Cardiac muscle cell (in vitro differentiated cells and primary cell): ENCODE measurements around the gene BHLHA15. TPM values are rescaled to one million over a fixed set of nuclear protein-coding genes. Genes with fewer than 3 reads are reported as not detected.
A peak's percentile ranks its signal among the peaks of the same experiment; 100 is the strongest.

ENCODE experiments used
- DNase-seq, 2 donors: peaks; one replicate each; pipeline versions ENCODE4 v3.0.0 to v3.0.0-alpha.2; 2010 to 2017; ENCODE audit warnings: low read depth in 1 of 2, low spot score in 1 of 2
- H3K27ac ChIP-seq: fragments of 200-600 bp; sonication (generic); 2 replicates; pipeline ENCODE4 v1.5.1; 2016
- H3K27me3 ChIP-seq: fragments of 200-600 bp; sonication (generic); 2 replicates; pipeline ENCODE4 v1.6.0; 2016; ENCODE audit warnings: control low read depth
- H3K36me3 ChIP-seq: fragments of 200-600 bp; sonication (generic); 2 replicates; pipeline ENCODE4 v1.5.1; 2016; ENCODE audit warnings: control low read depth
- H3K4me1 ChIP-seq: fragments of 200-600 bp; sonication (generic); 2 replicates; pipeline ENCODE4 v1.8.1; 2017; ENCODE audit warnings: low read depth, mild to moderate bottlenecking, mixed run types
- H3K4me3 ChIP-seq: fragments of 200-600 bp; sonication (generic); 2 replicates; pipeline ENCODE4 v1.5.1; 2016; ENCODE audit warnings: mild to moderate bottlenecking
- H3K9me3 ChIP-seq: fragments of 200-600 bp; sonication (generic); 2 replicates; pipeline ENCODE4 v1.5.1; 2017; ENCODE audit warnings: low read depth, mild to moderate bottlenecking, control low read depth
- polyA plus RNA-seq: library from polyadenylated mRNA; unstranded; fragments of >200 nt; fragmentation: Nextera tagmentation; extraction: Ambion mirVana; gene quantifications from 2 replicates; pipeline ENCODE4 v1.2.1, GENCODE V29; 2016
- total RNA-seq: library from RNA; depleted of rRNA; stranded (reverse); fragments of >200 nt; gene quantifications from 2 replicates; pipeline ENCODE4 v1.2.3, GENCODE V29; 2016
- TF ChIP-seq, protein P1 (sequence below): IDR thresholded peaks from 2 replicates; pipeline ENCODE4 v1.5.1; 2012; ENCODE audit warnings: low read depth, mild to moderate bottlenecking, low read length

Gene BHLHA15
- total and polyA plus RNA-seq, 2 experiments from 2014 or later = 2.2 TPM; not detected in 1

DNA sequence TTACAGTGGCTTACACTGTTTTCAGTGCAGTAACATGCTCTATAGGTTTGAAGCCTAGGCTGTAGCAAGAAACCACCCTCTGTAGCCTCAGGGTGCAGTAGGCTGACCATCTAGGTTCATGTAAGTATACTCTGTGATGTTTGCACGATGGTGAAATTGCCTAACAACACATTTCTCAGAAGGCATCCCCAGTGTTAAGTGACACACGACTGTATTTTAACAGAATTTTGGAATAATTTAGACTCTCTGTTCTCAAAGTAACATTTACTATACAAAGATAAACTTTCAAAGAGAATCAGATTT, 44.6 kb upstream of the BHLHA15 start:
- peaks cover under 1% of the 10 kb centered on the region for H3K36me3 ChIP-seq
- H3K27me3 ChIP-seq = no peaks in the 10 kb centered on the region
- H3K4me1 ChIP-seq = peaks cover 10% of the 10 kb centered on the region
- TF ChIP-seq, protein P1, sequence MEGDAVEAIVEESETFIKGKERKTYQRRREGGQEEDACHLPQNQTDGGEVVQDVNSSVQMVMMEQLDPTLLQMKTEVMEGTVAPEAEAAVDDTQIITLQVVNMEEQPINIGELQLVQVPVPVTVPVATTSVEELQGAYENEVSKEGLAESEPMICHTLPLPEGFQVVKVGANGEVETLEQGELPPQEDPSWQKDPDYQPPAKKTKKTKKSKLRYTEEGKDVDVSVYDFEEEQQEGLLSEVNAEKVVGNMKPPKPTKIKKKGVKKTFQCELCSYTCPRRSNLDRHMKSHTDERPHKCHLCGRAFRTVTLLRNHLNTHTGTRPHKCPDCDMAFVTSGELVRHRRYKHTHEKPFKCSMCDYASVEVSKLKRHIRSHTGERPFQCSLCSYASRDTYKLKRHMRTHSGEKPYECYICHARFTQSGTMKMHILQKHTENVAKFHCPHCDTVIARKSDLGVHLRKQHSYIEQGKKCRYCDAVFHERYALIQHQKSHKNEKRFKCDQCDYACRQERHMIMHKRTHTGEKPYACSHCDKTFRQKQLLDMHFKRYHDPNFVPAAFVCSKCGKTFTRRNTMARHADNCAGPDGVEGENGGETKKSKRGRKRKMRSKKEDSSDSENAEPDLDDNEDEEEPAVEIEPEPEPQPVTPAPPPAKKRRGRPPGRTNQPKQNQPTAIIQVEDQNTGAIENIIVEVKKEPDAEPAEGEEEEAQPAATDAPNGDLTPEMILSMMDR = no peak
- H3K27ac ChIP-seq = no peak overlapping the region
- no peak overlapping the region for H3K4me3 ChIP-seq
- no peak for DNase-seq
- no peaks in the 10 kb centered on the region for H3K9me3 ChIP-seq

DNA sequence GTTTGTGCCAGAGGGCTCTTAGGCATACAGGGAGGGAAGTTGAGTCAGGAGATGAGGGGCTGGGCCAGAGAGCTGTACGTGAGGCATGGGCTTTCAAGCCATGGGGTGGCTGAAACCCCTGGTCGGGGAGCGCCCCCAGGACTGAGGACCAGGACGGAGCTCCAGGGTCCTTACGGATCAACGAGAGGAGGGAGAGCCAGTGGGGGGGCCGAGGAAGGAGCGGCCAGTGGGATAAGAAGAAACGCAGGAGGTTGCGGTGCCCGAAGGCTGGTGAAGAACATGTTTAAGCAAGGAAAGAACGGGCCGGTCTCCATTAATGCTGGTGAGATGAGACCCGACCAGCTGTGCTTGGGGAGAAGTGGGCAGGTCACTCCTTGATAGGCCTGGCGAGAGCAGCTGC, 43.6 kb upstream of the BHLHA15 start:
- H3K36me3 ChIP-seq = peaks cover 5% of the 10 kb centered on the region
- H3K27ac ChIP-seq = no peak overlapping the region
- no peak for DNase-seq
- no peak overlapping the region for H3K4me3 ChIP-seq
- H3K9me3 ChIP-seq = no peaks in the 10 kb centered on the region
- TF ChIP-seq, protein P1 = no peak
- H3K27me3 ChIP-seq = no peaks in the 10 kb centered on the region
- H3K4me1 ChIP-seq = peaks cover 10% of the 10 kb centered on the region

DNA sequence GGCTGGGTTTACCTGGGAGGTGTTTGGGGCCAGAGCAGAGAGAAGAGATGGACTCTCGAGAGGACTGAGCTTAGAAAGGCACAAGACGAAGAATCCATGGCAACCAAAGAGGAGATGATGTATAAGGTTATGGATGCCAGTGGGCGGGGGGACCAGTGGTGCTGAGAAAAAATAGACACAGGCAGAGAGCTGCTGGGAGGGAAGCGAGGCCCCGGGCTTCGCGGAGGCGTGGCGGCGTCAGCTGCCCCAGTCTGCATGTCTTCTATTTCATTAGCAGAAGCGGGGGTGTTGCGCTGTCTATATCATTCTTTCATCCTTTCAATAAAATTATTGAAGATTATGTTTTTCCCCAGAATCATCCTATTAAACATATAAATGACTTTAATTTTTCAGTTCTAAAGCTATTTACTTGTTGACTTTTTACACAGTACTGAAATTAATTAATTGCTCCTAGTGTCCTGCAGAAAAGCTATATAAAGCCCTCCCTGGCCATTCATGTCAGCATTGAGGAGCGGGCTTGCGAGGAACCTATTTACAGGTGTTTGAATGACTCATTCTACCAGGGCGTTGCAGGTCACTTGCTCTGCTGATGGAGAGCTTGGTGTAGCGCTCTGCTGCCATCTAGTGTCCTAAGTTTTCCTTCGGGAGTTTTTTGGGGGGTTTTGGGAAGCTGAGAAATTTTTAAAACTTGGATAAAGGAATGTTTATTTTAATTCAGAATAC, 42.9 kb upstream of the BHLHA15 start:
- H3K4me3 ChIP-seq = no peak overlapping the region
- TF ChIP-seq, protein P1 = peak; percentile 84
- H3K27ac ChIP-seq = no peak overlapping the region
- peaks cover 10% of the 10 kb centered on the region for H3K4me1 ChIP-seq
- no peaks in the 10 kb centered on the region for H3K27me3 ChIP-seq
- H3K36me3 ChIP-seq = peaks cover 10% of the 10 kb centered on the region
- DNase-seq = peak; percentile 70 to 81
- H3K9me3 ChIP-seq = no peaks in the 10 kb centered on the region

DNA sequence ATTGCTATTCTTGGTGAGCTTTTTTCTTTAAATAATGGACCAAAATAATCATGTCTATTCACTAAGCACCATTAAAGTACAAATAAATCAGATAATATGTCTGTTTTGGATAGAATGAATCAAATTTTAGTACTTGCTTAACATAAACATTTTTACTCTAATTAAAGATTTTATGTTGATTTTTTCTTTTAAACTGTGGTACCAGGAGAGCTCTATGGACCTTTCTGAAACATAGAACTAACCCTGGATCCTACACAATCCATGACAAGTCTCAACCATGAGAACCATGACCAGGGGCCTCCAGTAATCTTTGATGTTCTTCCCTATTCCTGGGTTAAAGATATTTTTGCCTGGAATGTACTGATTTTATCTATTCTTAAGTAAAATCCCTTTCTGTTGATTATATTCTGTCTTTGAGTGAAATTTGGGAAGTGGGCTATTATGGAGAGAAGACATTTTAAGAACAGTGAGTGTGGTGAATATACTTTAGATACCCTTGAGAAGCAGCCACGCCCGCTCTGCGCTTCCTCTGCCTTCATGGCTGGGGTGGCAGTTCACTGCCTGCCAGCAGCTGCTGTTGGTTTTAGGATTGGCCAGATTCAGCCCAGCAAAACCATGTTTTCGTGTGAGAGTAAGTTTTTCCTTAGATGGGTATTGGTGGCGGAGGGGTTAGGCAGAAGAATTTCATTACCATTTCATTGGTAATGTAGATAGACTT, 42.2 kb upstream of the BHLHA15 start:
- no peak for DNase-seq
- peaks cover 2% of the 10 kb centered on the region for H3K4me1 ChIP-seq
- H3K4me3 ChIP-seq = no peak overlapping the region
- H3K27me3 ChIP-seq = no peaks in the 10 kb centered on the region
- TF ChIP-seq, protein P1 = no peak
- H3K9me3 ChIP-seq = no peaks in the 10 kb centered on the region
- H3K36me3 ChIP-seq = peaks cover 10% of the 10 kb centered on the region
- no peak overlapping the region for H3K27ac ChIP-seq

DNA sequence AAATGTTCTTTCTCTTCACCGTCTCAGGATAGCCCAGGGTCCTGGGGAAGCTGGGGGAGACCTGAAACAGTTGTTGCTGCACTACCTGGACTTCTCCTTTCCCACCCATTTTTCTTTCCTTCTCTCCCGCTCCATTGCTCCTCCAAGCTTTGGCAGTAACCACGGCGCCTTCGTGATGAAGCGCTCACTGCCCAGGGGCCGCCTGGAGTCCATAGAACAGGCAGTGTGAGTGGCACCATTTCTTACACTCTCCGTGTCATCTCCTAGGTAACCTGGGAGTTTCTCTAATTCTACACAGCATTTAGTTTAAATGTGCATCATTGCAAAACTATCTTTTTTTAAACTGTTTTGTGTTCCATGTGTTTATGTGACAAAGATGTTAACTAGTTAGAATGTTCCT, 40.3 kb upstream of the BHLHA15 start:
- no peak for DNase-seq
- Histone ChIP-seq H3K9me3 (no peaks in the 10 kb centered on the region), H3K4me3 (no peak overlapping the region)

More for the DNA sequence above, 40.3 kb upstream of the BHLHA15 start:
- no peak overlapping the region for H3K27ac ChIP-seq
- peaks cover 3% of the 10 kb centered on the region for H3K4me1 ChIP-seq
- TF ChIP-seq, protein P1 = no peak
- H3K36me3 ChIP-seq = peaks cover 10% of the 10 kb centered on the region
- no peaks in the 10 kb centered on the region for H3K27me3 ChIP-seq
